Mononuclear cell (primary cell): ENCODE results near the gene LZTR1. TPM values are rescaled to one million over a fixed set of nuclear protein-coding genes. Genes with fewer than 3 reads are reported as not detected.
"Not testable (repeated sequence)": the region's sequence is repeated elsewhere in the genome, so short reads cannot be mapped to it uniquely, and the experiment has no call there.

Experiments used
- H3K27me3 ChIP-seq: 2 replicates; pipeline ENCODE4 v1.6.0; 2011; ENCODE audit warnings: low read length, control low read depth; ENCODE audit not compliant: insufficient read depth
- H3K4me1 ChIP-seq: 2 replicates; pipeline ENCODE4 v1.5.1; 2011; ENCODE audit warnings: mild to moderate bottlenecking, low read length, control low read depth; ENCODE audit not compliant: insufficient read depth
- H3K4me3 ChIP-seq: 2 replicates; pipeline ENCODE4 v1.5.1; 2011; ENCODE audit warnings: mild to moderate bottlenecking, low read length, moderate library complexity
- H3K9me3 ChIP-seq: 2 replicates; pipeline ENCODE4 v1.5.1; 2011; ENCODE audit warnings: low read depth, mild to moderate bottlenecking, control low read depth, low read length
- total RNA-seq: library from RNA; depleted of rRNA; stranded (reverse); fragments of >200 nt; gene quantifications from one replicate; pipeline ENCODE4 v1.2.3, GENCODE V29; 2012

The LZTR1 gene
- total RNA-seq, 1 donor: 24.8 TPM

DNA sequence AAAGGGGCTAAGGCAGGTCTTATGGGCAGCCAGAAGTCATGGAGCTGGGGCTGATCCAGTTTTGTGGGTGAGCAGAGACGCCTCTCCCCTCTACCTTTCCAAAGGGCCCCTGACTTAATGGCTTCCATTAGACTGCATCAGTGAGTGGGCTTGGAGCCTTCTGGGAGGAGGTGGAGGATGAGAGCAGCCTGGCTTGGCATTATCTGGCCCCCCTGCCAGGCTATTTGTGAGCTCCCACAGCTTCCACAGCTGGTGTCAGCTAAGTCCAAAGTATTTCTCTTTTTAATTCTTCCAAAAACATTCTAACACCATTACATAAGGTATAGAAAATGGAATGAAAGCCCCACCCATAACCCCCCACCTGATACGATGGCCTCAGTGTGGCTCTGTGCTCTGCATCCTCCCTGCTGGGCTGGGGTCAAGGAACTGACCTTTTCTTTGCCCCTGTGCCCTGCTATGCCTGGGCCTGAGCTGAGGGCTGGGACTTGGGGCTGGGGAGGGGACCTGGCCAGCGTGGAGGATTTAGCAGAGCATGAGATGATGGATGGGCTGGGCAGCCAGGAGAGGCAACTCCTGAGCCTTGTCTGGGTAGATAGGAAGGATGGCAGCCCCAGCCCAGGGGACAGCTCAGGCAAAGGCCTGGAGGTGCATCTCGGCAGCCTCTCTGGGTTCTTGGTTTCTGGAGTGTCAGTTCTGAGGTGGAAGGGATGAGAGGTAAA lies 11.0 kb upstream of the LZTR1 start:
- Histone ChIP-seq H3K9me3 (no peaks in the 10 kb centered on the region), H3K4me3 (no peak overlapping the region), H3K4me1 (peaks cover 46% of the 10 kb centered on the region), H3K27me3 (no peaks in the 10 kb centered on the region)

- not testable (repeated sequence) for H3K27me3 ChIP-seq, H3K4me3 ChIP-seq, H3K9me3 ChIP-seq
- H3K4me1 ChIP-seq: peaks cover 43% of the 10 kb centered on the region
Observed at GRCh38 chr22:20972014-20972694, 9.9 kb upstream of the LZTR1 start.

DNA sequence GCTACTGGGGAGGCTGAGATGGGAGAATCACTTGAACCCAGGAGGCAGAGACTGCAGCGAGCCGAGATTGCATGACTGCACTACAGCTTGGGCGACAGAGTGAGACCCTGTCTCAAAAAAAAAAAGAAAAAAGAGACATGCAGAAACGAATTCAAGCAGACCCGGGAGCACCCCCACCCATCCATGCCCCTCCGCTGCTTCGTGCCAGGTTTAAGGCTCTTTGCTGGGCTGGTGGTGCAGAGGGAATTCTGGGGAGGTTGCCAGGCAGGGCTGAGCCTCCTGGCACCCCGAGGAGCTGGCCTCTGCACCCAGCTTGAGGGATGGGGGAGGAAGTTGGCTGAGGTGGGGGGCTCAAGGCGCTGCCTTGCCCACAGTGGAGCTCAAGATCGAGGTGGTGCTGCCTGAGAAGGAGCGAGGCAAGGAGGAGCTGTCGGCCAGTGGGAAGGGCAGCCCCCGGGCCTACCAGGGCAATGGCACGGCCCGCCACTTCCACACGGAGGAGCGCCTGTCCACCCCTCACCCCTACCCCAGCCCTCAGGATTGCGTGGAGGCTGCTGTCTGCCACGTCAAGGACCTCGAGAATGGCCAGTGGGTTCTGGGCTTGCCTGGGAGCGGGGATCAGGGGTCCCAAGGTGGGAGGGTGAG lies 9.0 kb upstream of the LZTR1 start:
- H3K9me3 ChIP-seq: no peaks in the 10 kb centered on the region
- peaks cover 35% of the 10 kb centered on the region for H3K4me1 ChIP-seq
- no peak overlapping the region for H3K4me3 ChIP-seq
- H3K27me3 ChIP-seq: no peaks in the 10 kb centered on the region

- Histone ChIP-seq H3K4me3 (no peak overlapping the region), H3K9me3 (no peaks in the 10 kb centered on the region), H3K4me1 (peaks cover 28% of the 10 kb centered on the region), H3K27me3 (no peaks in the 10 kb centered on the region)
Observed at GRCh38 chr22:20973634-20974286, 8.3 kb upstream of the LZTR1 start.

DNA sequence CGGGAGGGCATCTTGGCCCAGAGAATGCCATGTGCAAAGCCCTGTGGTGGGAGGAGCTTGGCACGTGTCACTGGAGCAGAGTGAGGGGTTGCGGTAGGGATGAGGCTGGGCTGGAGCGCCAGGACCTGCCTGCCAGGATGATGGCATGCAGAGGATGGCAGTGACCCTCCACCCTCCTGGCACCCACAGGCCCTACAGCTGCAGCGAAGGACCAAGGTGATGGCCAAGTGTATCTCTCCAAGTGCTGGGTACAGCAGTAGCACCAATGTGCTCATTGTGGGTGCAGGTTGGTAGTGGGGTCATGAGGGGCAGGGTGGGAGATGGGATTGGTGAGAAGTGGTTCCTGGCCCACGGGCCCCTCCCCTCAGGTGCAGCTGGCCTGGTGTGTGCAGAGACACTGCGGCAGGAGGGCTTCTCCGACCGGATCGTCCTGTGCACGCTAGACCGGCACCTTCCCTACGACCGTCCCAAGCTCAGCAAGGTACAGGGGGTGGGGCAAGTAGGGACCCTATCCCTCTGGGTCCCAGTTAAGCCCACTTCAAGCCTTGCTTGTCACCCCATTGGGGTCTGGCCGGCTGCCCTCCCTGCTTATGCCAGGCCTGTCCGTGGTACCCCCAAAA lies 7.7 kb upstream of the LZTR1 start:
- no peak overlapping the region for H3K4me3 ChIP-seq

GRCh38 chr22:20975541-20976290 lies 6.4 kb upstream of the LZTR1 start:
- H3K4me1 ChIP-seq: peaks cover 32% of the 10 kb centered on the region
- H3K27me3 ChIP-seq: no peaks in the 10 kb centered on the region

More for the DNA sequence above, 7.7 kb upstream of the LZTR1 start:
- H3K27me3 ChIP-seq: no peaks in the 10 kb centered on the region
- peaks cover 25% of the 10 kb centered on the region for H3K4me1 ChIP-seq
- no peaks in the 10 kb centered on the region for H3K9me3 ChIP-seq

GRCh38 chr22:20976291-20976877 lies 5.7 kb upstream of the LZTR1 start:
- no peak overlapping the region for H3K4me3 ChIP-seq
- peaks cover 33% of the 10 kb centered on the region for H3K4me1 ChIP-seq
- no peaks in the 10 kb centered on the region for H3K27me3 ChIP-seq
- H3K9me3 ChIP-seq: no peaks in the 10 kb centered on the region

More at GRCh38 chr22:20975541-20976290, 6.4 kb upstream of the LZTR1 start:
- Histone ChIP-seq H3K4me3 (no peak overlapping the region), H3K9me3 (no peaks in the 10 kb centered on the region)

DNA sequence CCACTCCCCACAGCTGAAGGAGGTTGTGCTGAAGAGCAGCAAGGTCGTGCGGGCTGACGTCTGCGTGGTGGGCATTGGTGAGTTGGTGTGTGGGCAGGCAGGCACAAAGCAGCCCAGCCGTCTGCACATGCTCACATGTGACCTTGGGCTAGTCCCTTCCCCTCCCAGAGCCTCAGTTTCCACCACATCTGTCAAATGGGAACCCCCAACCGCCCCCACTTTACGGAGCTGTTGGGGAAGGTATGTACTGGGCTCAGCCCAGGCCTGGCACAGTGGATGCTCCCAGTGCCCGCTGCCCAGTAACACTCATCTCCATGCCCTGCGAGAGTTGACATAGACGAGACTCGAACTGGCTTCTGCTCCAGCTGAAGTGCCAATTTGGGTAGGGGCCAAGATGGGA lies 5.1 kb upstream of the LZTR1 start:
- H3K9me3 ChIP-seq: no peaks in the 10 kb centered on the region
- no peaks in the 10 kb centered on the region for H3K27me3 ChIP-seq
- peaks cover 31% of the 10 kb centered on the region for H3K4me1 ChIP-seq
- no peak overlapping the region for H3K4me3 ChIP-seq

DNA sequence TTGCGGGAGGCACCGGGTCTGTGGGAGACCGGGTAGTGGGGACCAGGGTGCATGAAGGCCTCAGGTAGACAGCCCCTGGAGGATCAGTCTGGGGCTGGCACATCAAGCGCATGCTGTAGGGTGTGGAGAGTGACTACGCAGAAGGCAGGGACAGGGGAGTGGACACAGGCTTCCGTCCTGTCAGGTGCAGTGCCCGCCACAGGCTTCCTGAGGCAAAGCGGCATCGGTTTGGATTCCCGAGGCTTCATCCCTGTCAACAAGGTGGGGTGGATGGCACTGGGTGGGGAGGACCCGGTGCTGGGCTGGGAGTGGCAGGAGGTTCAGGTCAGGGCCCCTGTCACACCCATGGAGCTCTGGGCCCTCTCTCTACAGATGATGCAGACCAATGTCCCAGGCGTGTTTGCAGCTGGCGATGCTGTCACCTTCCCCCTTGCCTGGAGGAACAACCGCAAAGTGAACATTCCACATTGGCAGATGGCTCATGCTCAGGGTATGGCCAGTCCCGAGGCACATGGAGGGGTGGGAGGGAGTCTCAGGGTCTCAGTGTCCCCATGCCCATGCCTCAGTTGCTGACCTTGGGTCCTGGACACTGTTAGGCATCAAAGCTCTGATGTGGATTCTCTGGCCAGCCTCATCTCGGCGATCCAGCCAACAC lies 4.5 kb upstream of the LZTR1 start:
- Histone ChIP-seq H3K27me3 (no peaks in the 10 kb centered on the region), H3K4me1 (peaks cover 29% of the 10 kb centered on the region), H3K4me3 (no peak overlapping the region), H3K9me3 (no peaks in the 10 kb centered on the region)

DNA sequence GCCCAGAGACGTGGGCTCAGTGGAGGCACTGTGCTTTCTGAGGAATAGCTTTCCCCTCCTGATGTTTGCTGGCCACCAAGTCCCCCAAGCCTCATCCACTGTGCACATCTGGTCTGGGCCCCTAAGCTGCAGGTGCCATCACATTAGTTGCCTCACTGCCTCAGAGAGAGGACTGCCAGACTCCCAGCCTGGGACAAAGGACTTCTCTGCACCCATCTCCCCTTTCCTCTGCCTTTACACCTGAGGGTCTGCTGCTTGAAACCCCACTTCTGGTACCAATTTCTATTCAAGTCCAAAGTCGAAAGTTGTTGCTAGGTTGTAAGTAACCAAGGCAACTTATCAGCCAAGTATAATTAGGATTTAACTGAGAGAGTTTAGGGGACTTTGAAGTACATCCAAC lies 3.7 kb upstream of the LZTR1 start:
- Histone ChIP-seq H3K4me3 (no peak overlapping the region), H3K9me3 (no peaks in the 10 kb centered on the region), H3K27me3 (no peaks in the 10 kb centered on the region), H3K4me1 (peaks cover 30% of the 10 kb centered on the region)

DNA sequence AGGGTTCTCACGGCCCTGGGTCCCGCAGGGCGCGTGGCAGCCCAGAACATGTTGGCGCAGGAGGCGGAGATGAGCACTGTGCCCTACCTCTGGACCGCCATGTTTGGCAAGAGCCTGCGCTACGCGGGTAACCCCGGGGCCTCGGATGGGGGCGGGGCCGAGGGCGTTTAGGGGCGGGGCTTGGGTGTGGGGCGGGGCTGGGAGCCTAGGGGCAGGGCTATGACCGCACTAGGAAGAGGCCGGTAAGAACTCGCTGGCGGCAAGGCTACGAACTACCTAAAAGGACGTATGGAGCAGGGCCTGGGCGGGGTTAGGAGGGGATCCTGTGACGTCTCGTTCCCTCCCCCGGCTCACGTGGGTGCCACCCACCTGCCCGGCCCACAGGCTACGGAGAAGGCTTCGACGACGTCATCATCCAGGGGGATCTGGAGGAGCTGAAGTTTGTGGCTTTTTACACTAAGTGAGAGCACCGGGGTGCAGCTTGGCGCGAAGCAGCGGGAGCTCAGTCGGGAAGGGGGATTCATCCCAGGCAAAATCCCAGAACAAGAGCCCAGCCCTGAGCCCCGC lies 2.8 kb upstream of the LZTR1 start:
- Histone ChIP-seq H3K4me1 (peaks cover 30% of the 10 kb centered on the region), H3K9me3 (no peaks in the 10 kb centered on the region), H3K27me3 (no peaks in the 10 kb centered on the region), H3K4me3 (no peak overlapping the region)

- no peaks in the 10 kb centered on the region for H3K9me3 ChIP-seq
- no peaks in the 10 kb centered on the region for H3K27me3 ChIP-seq
- no peak overlapping the region for H3K4me3 ChIP-seq
- peaks cover 30% of the 10 kb centered on the region for H3K4me1 ChIP-seq
Observed at GRCh38 chr22:20979940-20980453, 2.1 kb upstream of the LZTR1 start.

- Histone ChIP-seq H3K4me3 (no peak overlapping the region), H3K27me3 (no peaks in the 10 kb centered on the region), H3K4me1 (peaks cover 30% of the 10 kb centered on the region), H3K9me3 (no peaks in the 10 kb centered on the region)
Observed at GRCh38 chr22:20980523-20980922, 1.6 kb upstream of the LZTR1 start.
